HG03196 (cell line): ENCODE data around the gene GSTK1.
A peak's percentile ranks its signal among the peaks of the same experiment; 100 is the strongest.
"Not testable (repeated sequence)": the region's sequence is repeated elsewhere in the genome, so short reads cannot be mapped to it uniquely, and the experiment has no call there.

ENCODE experiments used
- ATAC-seq: cut with Tn5 transposase; IDR thresholded peaks from one replicate; pipeline ENCODE4 v1.9.1; 2021; ENCODE audit not compliant: unreplicated experiment

GSTK1 gene

DNA sequence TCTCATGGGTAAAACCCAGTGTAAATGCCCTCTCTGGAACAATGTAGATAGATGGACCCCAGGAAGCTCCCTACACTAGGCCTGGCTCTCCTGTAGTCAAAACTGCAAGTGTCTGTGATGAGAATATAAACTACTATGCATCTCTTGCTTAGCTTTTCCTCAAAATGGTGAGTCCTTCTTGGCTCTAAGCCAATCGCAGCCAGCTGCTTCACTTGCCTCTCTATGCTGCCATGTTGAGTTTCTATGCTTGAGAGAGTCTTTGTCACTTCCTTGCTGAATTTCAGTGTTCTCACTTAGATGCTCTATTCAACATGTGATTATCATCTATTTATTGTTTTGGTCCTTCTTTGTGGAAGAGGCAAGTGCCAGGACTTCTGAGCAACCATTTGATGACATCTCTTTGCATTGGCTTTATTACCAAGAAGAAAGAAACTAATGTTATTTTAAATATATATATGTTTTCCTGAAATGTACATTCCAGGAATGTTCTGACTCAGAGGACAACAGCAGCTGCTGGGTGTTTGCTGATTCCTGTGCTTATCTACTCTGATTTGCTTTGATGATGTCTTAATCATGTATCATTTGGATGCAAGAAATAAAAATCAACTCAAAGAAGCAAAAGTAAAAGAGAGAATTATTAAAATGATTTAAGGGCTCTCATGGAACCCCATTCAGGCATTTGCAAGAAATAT lies 24.8 kb upstream of the GSTK1 start:
- no peak for ATAC-seq

- no peak for ATAC-seq
These were observed 23.4 kb upstream of the GSTK1 start for GRCh38 chr7:143239813-143240212.

GRCh38 chr7:143240291-143241168 lies 22.7 kb upstream of the GSTK1 start:
- peak; percentile 81 for ATAC-seq

DNA sequence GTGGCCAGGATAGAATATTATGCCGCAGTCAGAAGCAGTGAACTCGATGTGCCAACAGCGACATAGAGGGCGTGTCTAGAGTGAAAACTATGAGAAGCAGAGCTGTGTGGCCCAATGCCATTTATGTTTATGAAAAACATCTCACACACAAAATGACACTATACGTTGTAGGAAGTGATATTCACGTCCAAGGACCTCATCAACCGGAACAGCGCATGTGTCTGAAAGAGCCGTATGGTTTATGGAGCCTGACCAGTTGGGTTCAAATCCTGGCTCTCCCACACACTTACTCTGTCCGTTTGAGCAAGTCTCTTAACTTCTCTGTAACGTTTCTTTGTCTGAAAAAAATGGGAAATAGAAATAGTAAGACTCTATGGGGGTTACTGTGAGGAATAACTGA lies 20.9 kb upstream of the GSTK1 start:
- no peak for ATAC-seq

- no peak for ATAC-seq
These were observed 20.1 kb upstream of the GSTK1 start for GRCh38 chr7:143243111-143243510.

DNA sequence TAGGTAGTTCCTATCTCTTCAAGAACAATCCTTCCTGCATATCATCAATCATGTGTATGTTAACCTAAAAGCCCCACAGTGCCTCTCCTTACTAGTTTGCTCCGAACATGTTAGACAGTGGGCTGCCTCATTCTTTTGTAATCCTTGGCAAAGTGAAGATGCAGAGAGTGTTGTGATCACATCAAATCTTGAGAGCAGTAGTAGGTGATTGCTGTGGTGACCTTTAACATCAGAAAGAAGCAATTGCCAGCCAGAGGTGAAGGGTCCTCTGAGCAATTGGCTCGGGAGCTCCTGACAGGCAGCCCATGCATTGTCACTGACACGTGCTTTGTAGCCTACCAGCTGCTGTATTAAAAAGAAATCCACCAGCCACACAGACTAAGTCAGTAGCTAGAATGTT lies 19.6 kb upstream of the GSTK1 start:
- ATAC-seq = no peak

- ATAC-seq = no peak
These were observed 18.9 kb upstream of the GSTK1 start for GRCh38 chr7:143244321-143244720.

- no peak for ATAC-seq
These were observed 18.1 kb upstream of the GSTK1 start for GRCh38 chr7:143245123-143245522.

DNA sequence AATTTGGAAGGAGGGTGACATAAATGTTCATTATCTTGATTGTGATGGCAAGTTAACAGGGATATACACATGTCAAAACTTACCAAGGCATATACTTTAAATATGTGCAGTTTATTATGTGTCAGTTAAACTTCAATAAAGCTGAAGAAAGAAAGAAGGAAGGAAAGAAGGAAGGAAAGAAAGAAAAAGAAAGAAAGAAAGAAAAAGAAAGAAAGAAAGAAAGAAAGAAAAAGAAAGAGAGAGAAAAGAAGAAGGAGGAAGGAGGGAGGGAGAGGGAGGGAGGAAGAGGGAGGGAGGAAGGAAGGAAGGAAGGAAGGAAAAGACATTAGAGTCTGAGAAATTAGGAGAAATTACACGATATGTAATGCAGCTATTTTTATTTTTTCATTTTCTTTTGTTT lies 15.9 kb upstream of the GSTK1 start:
- ATAC-seq = no peak

DNA sequence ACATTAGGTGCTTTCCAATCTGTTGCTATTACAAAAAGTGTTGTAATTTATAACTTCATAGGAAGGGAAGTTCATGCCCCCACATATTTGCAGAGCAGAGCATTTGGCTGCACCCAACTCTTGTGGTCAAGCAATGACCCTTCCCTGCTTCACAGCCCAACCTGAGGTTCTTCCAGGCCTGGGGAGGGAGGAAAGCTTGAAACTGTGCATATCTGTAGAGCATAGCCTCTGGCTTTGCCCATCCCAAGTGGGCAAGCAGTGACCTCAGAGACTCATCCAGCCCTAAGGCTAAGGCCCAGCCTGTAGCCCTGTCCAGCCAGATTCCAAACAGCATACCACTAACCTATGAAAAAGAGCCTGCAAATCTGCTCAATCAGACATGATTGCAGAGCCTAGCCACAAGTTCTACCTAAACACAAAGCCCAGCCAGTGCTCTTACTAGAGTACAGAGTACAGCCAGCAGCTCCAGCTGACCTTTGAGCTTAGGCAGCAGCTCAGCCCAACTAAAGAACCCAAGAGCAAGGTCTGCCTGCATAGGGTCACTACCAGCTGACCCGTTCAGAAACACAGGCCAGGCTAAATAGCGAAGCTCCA lies 14.4 kb upstream of the GSTK1 start:
- ATAC-seq = no peak

DNA sequence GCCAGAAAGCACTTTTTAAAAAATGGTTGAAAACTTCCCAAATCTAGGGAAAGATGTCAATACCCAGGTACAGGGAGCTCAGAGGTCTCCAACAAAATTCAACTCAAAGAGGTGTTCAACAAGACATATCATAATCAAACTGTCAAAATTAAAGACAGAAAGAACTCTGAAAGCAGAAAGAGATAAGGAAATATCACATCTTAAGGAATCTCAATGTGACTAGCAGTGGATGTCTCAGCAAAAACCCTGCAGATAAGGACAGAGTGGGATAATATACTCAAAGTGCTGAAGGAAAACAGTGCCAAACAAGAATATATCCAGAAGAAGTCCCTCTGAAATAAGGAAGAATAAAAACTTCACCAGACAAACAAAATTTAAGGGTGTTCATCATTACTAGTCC lies 13.0 kb upstream of the GSTK1 start:
- no peak for ATAC-seq

DNA sequence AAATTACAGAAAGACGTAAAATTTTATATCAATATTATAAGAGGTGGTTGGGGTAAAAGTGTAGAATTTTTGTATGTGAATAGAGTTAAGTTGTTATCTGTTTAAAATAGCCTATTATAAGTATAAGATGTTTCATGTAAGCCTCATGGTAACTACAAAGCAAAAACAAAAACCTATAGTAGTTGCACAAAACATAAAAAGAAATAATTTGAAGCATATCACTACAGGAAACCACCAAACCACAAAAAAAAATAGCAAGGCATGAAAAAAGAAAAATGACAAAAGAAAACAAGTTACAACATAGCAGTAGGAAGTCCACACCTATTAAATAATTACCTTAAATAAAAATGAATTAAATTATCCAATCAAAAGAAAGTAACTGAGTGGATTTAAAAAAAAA lies 12.4 kb upstream of the GSTK1 start:
- no peak for ATAC-seq

GRCh38 chr7:143252006-143252405 lies 11.2 kb upstream of the GSTK1 start:
- no peak for ATAC-seq

GRCh38 chr7:143255564-143255963 lies 7.7 kb upstream of the GSTK1 start:
- ATAC-seq = no peak

DNA sequence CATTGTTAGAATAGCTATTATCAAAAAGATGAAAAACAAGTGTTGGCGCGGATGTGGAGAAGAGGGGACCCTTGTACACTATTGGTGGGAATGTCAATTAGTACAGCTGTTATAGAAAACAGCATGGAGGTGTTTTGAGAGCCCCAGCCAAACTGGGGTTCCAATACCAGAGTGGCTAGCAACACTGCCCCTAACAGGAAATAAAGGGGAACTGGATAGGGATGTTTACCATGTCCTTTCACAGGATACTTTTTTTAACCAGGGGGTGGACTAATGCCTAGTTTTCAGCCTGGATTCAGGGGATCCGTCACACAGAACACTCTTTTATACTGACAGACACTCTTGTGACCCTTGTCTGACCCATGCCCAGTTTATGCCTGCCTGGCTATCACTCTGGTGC lies 6.9 kb upstream of the GSTK1 start:
- ATAC-seq = no peak

DNA sequence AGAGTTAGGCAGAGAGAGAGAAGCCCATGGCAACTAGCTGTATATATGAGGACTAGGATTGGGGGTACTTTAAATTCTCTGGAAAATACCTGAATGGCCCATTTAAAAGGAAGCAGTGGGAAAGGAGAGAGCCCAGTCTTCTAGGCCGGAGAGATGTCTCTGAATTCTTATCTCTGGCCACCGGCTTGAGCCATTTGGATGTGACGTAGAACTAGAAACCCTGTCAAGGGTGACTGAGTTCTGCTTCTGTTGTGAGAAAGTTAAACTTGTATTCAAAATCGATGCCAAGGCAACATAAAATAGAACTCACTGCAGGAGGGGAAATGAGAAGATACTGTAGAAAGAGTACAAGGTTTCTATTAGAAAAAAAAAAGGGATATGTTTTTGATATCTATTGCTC lies 6.3 kb upstream of the GSTK1 start:
- peak; percentile 70 for ATAC-seq

- ATAC-seq = no peak
These were observed 5.7 kb upstream of the GSTK1 start for GRCh38 chr7:143257501-143257900.

- ATAC-seq = no peak
These were observed 4.4 kb upstream of the GSTK1 start for GRCh38 chr7:143258831-143259230.

DNA sequence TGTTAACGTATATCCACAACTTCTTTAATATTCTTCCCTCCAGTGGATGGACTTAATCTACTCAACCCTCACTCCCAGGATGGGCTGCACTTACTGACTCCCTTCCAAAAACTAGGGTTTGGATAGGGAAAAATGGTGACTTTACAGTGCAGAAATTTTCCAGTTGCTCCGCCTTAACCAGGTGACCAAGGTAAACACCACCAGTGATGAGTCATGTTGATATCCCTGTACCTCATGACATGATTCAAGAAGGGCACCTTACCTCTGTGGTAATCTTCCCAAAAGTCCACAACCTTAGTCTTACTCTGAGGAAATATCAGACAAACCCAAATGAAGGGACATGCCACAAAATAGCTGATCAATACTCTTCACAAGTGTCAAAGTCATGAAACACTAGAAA lies 3.5 kb upstream of the GSTK1 start:
- no peak for ATAC-seq

GRCh38 chr7:143261901-143262300 lies 1.3 kb upstream of the GSTK1 start:
- no peak for ATAC-seq

- not testable (repeated sequence) for ATAC-seq
These were observed 941 bp downstream of the GSTK1 start for GRCh38 chr7:143264196-143264568.

- no peak for ATAC-seq
These were observed 1.9 kb downstream of the GSTK1 start for GRCh38 chr7:143265017-143265693.
